HG03457 (cell line): ENCODE data around the gene MAD1L1.
"Not testable (repeated sequence)": the region's sequence is repeated elsewhere in the genome, so short reads cannot be mapped to it uniquely, and the experiment has no call there.

ENCODE experiments used
- ATAC-seq: cut with Tn5 transposase; IDR thresholded peaks from one replicate; pipeline ENCODE4 v1.9.1; 2021; ENCODE audit warnings: moderate number of reproducible peaks; ENCODE audit not compliant: unreplicated experiment

MAD1L1 gene

GRCh38 chr7:1995911-1996420 is 236.8 kb downstream of the MAD1L1 start:
- not testable (repeated sequence) for ATAC-seq

- no peak for ATAC-seq
Observed at GRCh38 chr7:1995426-1995825, 237.3 kb downstream of the MAD1L1 start.

- no peak for ATAC-seq
Observed at GRCh38 chr7:1994931-1995330, 237.8 kb downstream of the MAD1L1 start.

GRCh38 chr7:1993776-1994740 is 238.7 kb downstream of the MAD1L1 start:
- ATAC-seq, result no peak

GRCh38 chr7:1993031-1993695 is 239.6 kb downstream of the MAD1L1 start:
- ATAC-seq, result no peak

- no peak for ATAC-seq
Observed at GRCh38 chr7:1992554-1992953, 240.2 kb downstream of the MAD1L1 start.

- ATAC-seq, result no peak
Observed at GRCh38 chr7:1990001-1990670, 242.6 kb downstream of the MAD1L1 start.

GRCh38 chr7:1989049-1989860 is 243.5 kb downstream of the MAD1L1 start:
- ATAC-seq, result no peak

GRCh38 chr7:1988533-1988930 is 244.2 kb downstream of the MAD1L1 start:
- ATAC-seq, result no peak

GRCh38 chr7:1987591-1988532 is 244.9 kb downstream of the MAD1L1 start:
- ATAC-seq, result no peak

GRCh38 chr7:1987084-1987535 is 245.6 kb downstream of the MAD1L1 start:
- no peak for ATAC-seq

GRCh38 chr7:1986366-1987083 is 246.2 kb downstream of the MAD1L1 start:
- ATAC-seq, result no peak

GRCh38 chr7:1985936-1986335 is 246.8 kb downstream of the MAD1L1 start:
- no peak for ATAC-seq

GRCh38 chr7:1985042-1985441 is 247.7 kb downstream of the MAD1L1 start:
- no peak for ATAC-seq

- no peak for ATAC-seq
Observed at GRCh38 chr7:1981878-1982230, 250.9 kb downstream of the MAD1L1 start.

- ATAC-seq, result no peak
Observed at GRCh38 chr7:1981201-1981877, 251.4 kb downstream of the MAD1L1 start.

- ATAC-seq, result no peak
Observed at GRCh38 chr7:1979591-1980560, 252.9 kb downstream of the MAD1L1 start.
